Measurements from ENCODE around the gene ATP6V0B.
A peak's percentile ranks its signal among the peaks of the same experiment; 100 is the strongest.

The ATP6V0B gene

GRCh38 chr1:43946236-43947060 is 28.3 kb upstream of the ATP6V0B start, which contains the start of gene IPO13:
IPO13 (plus strand) TSS chr1:43946950; CDS start chr1:43947601, 651 bp downstream.
- peak; percentile 89 to 94 (median 92) for DNase-seq (ENCODE audit: low read depth in 3 of 3)

GRCh38 chr1:43947061-43947873 is 27.5 kb upstream of the ATP6V0B start:
- no peak for DNase-seq (ENCODE audit: low read depth in 3 of 3)

- no peak for DNase-seq (ENCODE audit: low read depth in 3 of 3)
These were observed 26.8 kb upstream of the ATP6V0B start for GRCh38 chr1:43947874-43948437.

DNA sequence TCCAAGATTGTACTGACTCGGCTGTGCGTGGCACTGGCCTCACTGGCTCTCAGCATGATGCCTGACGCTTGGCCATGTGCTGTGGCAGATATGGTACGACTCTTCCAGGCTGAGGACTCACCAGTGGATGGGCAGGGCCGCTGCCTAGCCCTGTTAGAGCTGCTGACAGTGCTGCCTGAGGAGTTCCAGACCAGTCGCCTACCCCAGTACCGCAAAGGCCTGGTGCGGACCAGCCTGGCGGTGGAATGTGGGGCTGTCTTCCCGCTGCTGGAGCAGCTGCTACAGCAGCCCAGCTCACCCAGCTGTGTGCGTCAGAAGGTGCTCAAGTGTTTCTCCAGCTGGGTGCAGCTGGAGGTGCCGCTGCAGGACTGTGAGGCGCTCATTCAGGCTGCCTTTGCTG is 25.1 kb upstream of the ATP6V0B start:
- DNase-seq (ENCODE audit: low read depth in 3 of 3) = no peak

DNA sequence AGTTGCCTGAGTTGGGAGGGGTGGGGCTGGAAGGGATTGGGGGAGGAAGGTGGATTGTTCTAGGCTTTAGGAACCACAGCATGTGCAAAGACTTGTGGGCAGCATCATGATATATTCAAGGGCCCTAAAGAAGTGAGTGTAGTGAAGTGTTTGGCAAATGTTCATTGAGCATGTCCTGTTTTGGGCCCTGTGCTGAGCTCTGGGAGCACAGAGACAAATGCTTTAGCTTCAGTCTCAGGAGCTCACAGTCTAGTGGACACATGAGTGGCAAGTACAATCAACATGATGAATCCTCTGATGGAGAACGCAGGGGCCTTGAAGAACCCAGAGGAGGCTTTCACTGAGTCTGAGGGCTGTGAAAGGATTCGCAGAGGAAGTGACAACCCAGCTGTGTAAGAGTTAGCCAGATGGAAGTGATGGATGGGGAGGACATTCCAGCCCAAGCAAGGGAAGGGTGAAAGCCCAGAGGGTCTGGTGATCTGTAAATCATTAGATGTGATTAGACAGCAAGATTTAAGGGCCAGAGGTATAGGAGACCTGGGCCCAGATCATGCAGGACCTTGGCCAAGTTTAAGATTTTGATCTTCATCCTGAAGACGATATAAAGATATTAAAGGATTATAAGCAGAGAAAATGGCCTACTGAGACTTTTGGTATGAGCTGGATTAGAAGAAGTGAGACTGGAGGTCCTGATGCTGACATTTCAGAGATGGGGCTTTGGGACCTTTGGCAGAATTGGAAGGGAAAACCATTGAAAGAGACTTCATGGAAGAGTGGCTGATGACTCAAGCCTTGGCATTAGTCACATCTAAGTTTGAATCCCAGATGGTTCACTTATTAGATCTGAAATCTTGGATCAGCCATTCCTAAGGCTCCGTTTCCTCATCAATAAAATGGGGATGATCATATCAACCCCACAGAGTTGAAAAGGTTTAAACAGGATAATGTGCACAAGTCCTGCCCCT is 23.5 kb upstream of the ATP6V0B start:
- no peak for DNase-seq (ENCODE audit: low read depth in 3 of 3)

DNA sequence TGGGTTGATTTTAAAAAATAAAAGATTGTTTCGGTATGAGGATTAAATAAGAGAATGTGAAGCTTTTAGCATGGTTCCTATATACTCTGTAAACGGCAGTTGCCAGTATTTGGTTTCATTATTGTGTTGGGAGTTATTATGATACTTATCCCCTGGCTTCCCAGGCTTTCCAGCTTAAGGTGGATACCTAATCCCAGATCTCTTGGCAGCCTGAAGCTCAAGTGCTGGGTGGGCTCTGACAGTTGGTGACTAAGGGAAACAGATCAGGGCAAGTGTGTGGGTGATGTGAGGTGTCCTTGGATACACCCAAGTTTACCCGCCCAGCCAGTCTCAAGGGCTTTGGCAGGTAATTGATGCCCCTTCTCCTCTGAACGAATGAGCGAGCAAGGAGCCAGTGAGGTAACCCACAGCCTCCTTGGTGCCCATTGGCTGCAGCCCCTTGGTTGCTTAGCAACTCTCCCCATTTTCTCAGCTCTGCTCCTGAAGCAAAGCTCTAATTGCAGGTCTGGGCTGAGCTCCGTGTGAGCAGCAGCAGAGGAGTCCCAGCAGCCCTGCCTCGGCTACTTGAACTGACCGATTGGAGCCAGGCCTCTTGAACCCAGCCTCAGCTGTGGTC is 21.9 kb upstream of the ATP6V0B start:
- DNase-seq (ENCODE audit: low read depth in 3 of 3) = no peak

DNA sequence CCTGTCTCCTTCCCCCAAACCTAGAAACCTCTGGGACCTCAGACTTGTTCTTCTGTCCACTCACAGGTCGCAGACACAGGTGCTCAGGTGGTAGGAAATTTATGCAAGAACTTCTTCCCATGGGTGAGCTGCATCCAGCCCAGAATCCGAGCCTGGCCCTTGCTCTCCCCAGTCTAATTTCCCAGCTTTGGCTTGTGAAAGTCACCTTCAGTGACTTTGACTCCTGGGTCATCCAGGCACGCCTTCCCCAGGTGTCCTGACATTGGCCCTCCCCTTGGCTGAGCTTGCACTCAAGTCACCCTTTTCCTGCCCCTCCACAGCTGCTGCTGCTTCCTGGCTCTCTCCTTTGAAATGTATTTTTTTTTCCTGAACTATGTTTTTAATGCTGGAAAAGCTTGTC is 21.4 kb upstream of the ATP6V0B start:
- no peak for DNase-seq (ENCODE audit: low read depth in 3 of 3)

- DNase-seq (ENCODE audit: low read depth in 3 of 3) = no peak
These were observed 20.7 kb upstream of the ATP6V0B start for GRCh38 chr1:43954036-43954435.

DNA sequence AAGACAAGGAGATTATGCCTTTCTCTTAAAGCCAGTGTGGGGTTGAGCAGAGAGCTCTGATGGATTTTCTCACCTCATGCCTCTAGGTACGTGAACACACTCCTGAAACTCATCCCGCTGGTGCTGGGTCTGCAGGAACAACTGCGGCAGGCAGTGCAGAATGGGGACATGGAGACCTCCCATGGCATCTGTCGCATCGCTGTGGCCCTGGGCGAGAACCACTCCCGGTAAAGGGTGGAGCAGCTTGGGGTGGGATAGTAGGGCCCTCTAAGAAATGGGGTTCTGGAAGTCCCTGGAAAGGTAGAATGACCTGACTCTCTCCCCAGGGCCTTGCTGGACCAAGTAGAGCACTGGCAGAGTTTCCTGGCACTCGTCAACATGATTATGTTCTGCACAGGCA is 18.5 kb upstream of the ATP6V0B start:
- DNase-seq (ENCODE audit: low read depth in 3 of 3) = no peak

GRCh38 chr1:43957407-43958040 is 17.2 kb upstream of the ATP6V0B start:
- no peak for DNase-seq (ENCODE audit: low read depth in 3 of 3)

DNA sequence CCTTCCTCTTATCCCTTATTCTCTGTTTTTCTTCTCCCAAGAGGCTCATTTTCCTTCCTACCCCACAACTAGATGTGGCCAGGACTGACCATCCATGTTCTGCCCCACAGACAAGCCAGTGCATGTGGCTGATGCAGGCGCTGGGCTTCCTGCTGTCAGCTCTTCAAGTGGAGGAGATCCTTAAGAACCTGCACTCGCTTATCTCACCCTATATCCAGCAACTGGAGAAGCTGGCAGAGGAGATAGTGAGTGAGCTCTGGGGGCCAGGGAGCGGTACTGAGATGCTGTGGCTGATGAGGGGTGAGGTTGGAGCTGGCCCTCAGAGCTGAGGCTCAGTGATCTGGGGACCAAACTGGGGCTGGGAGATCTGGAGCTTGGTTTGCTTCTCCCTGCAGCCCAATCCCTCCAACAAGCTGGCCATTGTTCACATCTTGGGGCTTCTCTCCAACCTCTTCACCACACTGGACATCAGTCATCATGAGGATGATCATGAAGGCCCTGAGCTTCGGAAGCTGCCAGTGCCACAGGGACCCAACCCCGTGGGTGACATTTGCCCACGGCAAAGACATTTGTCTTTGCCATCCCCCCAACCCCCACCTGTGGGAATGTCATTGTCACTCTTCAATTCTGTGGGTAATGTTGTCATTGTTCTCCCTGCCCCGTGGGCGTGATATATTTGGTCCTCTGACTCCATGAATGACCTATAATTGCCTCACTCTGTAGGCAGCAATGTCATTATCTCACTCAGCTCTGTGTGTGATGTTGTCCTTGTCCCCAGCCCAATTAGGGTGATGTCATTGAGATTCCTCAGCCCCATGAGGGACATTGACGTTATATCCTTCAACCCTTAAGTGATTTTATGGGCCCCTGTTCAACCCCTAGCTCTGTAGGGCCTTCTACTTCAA is 16.2 kb upstream of the ATP6V0B start:
- DNase-seq (ENCODE audit: low read depth in 3 of 3) = no peak

- DNase-seq (ENCODE audit: low read depth in 3 of 3) = no peak
These were observed 14.0 kb upstream of the ATP6V0B start for GRCh38 chr1:43960798-43961197.

GRCh38 chr1:43961692-43962091 is 13.1 kb upstream of the ATP6V0B start:
- no peak for DNase-seq (ENCODE audit: low read depth in 3 of 3)

DNA sequence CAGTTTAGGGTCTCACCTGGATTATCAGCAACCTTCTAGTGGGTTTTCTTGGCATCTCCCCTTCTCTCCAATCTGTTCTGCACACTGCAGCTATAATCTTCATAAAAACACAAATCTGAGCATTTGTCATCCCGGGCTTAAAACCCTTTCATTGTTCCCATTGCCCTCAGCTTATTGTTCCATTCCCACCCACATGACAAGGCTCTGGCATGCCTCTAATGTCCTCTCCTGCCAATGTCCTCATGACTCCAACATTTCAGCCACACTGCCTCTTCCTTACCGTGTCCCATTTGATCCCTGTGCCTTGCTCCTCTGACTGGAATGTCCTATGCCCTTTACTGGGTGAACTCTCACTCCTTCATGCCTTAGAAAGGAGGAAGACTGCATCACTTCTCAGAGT is 12.4 kb upstream of the ATP6V0B start:
- no peak for DNase-seq (ENCODE audit: low read depth in 3 of 3)

GRCh38 chr1:43963006-43963405 is 11.8 kb upstream of the ATP6V0B start:
- no peak for DNase-seq (ENCODE audit: low read depth in 3 of 3)

- no peak for DNase-seq (ENCODE audit: low read depth in 3 of 3)
These were observed 10.9 kb upstream of the ATP6V0B start for GRCh38 chr1:43963890-43964289.

- no peak for DNase-seq (ENCODE audit: low read depth in 3 of 3)
These were observed 9.4 kb upstream of the ATP6V0B start for GRCh38 chr1:43965316-43965715.

- no peak for DNase-seq (ENCODE audit: low read depth in 3 of 3)
These were observed 6.3 kb upstream of the ATP6V0B start for GRCh38 chr1:43968348-43968948.

GRCh38 chr1:43969416-43969745 is 5.4 kb upstream of the ATP6V0B start:
- DNase-seq (ENCODE audit: low read depth in 3 of 3) = no peak
